Astrocyte (in vitro differentiated cells and primary cell): ENCODE data around the gene RYR2. TPM values are rescaled to one million over a fixed set of nuclear protein-coding genes. Genes with fewer than 3 reads are reported as not detected.

Experiments used
- DNase-seq: peaks from one replicate; pipeline ENCODE4 v3.0.0-alpha.2; 2010; ENCODE audit warnings: low read depth
- FAIRE-seq: peaks from 2 replicates; lab custom pipeline; 2011; peaks lifted over from hg19 to GRCh38; lab: Jason Lieb, UNC
- H2AFZ ChIP-seq: 2 replicates; pipeline ENCODE4 v1.6.0; 2012; ENCODE audit warnings: low read depth, low read length, inconsistent platforms
- H3K27ac ChIP-seq: 2 replicates; pipeline ENCODE4 v1.5.1; 2011; ENCODE audit warnings: low read depth, low read length, inconsistent platforms
- H3K27me3 ChIP-seq: 2 replicates; pipeline ENCODE4 v1.6.0; 2011; ENCODE audit warnings: low read length, inconsistent platforms; ENCODE audit not compliant: insufficient read depth
- H3K36me3 ChIP-seq: 2 replicates; pipeline ENCODE4 v1.5.1; 2011; ENCODE audit warnings: low read length, inconsistent platforms; ENCODE audit not compliant: insufficient read depth
- H3K4me1 ChIP-seq: 2 replicates; pipeline ENCODE4 v1.5.1; 2011; ENCODE audit warnings: low read length, inconsistent platforms; ENCODE audit not compliant: insufficient read depth
- H3K4me2 ChIP-seq: 2 replicates; pipeline ENCODE4 v1.6.0; 2012; ENCODE audit warnings: low read length, inconsistent platforms
- H3K4me3 ChIP-seq: 2 replicates; pipeline ENCODE4 v1.5.1; 2011; ENCODE audit warnings: low read depth, mild to moderate bottlenecking, low read length, inconsistent platforms; ENCODE audit not compliant: insufficient read depth
- H3K79me2 ChIP-seq: 2 replicates; pipeline ENCODE4 v1.6.0; 2012; ENCODE audit warnings: mild to moderate bottlenecking, low read length, inconsistent platforms; ENCODE audit not compliant: insufficient read depth
- H3K9ac ChIP-seq: 2 replicates; pipeline ENCODE4 v1.6.0; 2012; ENCODE audit warnings: mild to moderate bottlenecking, low read length, inconsistent platforms
- H3K9me3 ChIP-seq: 2 replicates; pipeline ENCODE4 v1.5.1; 2012; ENCODE audit warnings: low read depth, mild to moderate bottlenecking, low read length, inconsistent platforms; ENCODE audit not compliant: insufficient read depth
- H4K20me1 ChIP-seq: 2 replicates; pipeline ENCODE4 v1.6.0; 2012; ENCODE audit warnings: low read length, inconsistent platforms; ENCODE audit not compliant: insufficient read depth
- H3K27ac Mint-ChIP-seq: one replicate; pipeline ENCODE4 v1.8.0; 2021; ENCODE audit warnings: mild to moderate bottlenecking, mixed read lengths; ENCODE audit not compliant: unreplicated experiment
- H3K27me3 Mint-ChIP-seq: one replicate; pipeline ENCODE4 v1.8.0; 2021; ENCODE audit warnings: low read depth, mixed read lengths; ENCODE audit not compliant: unreplicated experiment
- H3K36me3 Mint-ChIP-seq: one replicate; pipeline ENCODE4 v1.8.0; 2021; ENCODE audit warnings: low read depth, mixed read lengths; ENCODE audit not compliant: unreplicated experiment
- H3K4me1 Mint-ChIP-seq: one replicate; pipeline ENCODE4 v1.8.0; 2021; ENCODE audit warnings: low read depth, mixed read lengths; ENCODE audit not compliant: unreplicated experiment
- H3K4me3 Mint-ChIP-seq: one replicate; pipeline ENCODE4 v1.8.0; 2021; ENCODE audit warnings: mild to moderate bottlenecking, moderate library complexity, mixed read lengths; ENCODE audit not compliant: unreplicated experiment
- H3K9me3 Mint-ChIP-seq: one replicate; pipeline ENCODE4 v1.8.0; 2021; ENCODE audit warnings: mild to moderate bottlenecking, mixed read lengths; ENCODE audit not compliant: unreplicated experiment
- EZH2 ChIP-seq: IDR thresholded peaks from 2 replicates; pipeline ENCODE4 v1.6.1; 2012; ENCODE audit warnings: mild to moderate bottlenecking, low read length, inconsistent platforms; ENCODE audit not compliant: insufficient read depth
- total RNA-seq: library from RNA; stranded (reverse); gene quantifications from 2 replicates; pipeline ENCODE4 v1.2.1, GENCODE V29; 2021
- TF ChIP-seq, protein P1 (sequence below): IDR thresholded peaks from 2 replicates; pipeline ENCODE4 v1.5.1; 2011; ENCODE audit warnings: low read depth, mild to moderate bottlenecking, inconsistent platforms, low read length, moderate library complexity; ENCODE audit not compliant: insufficient read depth

The RYR2 gene
- total RNA-seq, 1 donor from 2014 or later, result 0.30 TPM

DNA sequence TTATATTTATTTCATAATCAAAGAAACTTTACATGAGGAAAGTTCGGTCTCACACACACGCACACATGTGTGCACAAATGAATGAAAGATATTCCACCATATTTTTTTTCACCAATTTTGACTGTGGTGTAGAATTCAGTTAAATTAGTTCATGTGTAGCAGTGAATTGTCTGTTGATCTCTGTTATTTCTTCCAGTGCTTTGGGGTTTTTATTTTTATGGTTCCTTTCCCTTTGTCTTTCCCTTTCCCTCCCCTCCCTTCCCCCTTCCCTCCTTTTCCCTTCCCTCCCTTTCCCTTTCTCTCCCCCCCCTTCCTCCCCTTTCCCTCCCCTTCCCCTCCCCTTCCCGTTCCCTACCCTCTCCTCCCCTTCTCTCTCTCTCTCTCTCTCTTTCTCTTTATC is 8.9 kb downstream of the RYR2 start:
- Mint-ChIP-seq H3K4me3 (no peak overlapping the region), H3K27ac (no peak overlapping the region), H3K36me3 (no peaks in the 10 kb centered on the region), H3K4me1 (no peaks in the 10 kb centered on the region), H3K9me3 (peaks cover 3% of the 10 kb centered on the region), H3K27me3 (peaks cover 24% of the 10 kb centered on the region)
- Histone ChIP-seq H3K4me2 (no peak overlapping the region), H3K4me3 (no peak overlapping the region), H3K27me3 (no peaks in the 10 kb centered on the region), H3K79me2 (no peaks in the 10 kb centered on the region), H3K9me3 (peaks cover 4% of the 10 kb centered on the region), H3K9ac (no peak overlapping the region), H4K20me1 (no peaks in the 10 kb centered on the region), H3K36me3 (no peaks in the 10 kb centered on the region), H2AFZ (no peak overlapping the region), H3K4me1 (no peaks in the 10 kb centered on the region), H3K27ac (no peak overlapping the region)
- FAIRE-seq, result no peak
- TF ChIP-seq EZH2, result no peak
- TF ChIP-seq, protein P1, sequence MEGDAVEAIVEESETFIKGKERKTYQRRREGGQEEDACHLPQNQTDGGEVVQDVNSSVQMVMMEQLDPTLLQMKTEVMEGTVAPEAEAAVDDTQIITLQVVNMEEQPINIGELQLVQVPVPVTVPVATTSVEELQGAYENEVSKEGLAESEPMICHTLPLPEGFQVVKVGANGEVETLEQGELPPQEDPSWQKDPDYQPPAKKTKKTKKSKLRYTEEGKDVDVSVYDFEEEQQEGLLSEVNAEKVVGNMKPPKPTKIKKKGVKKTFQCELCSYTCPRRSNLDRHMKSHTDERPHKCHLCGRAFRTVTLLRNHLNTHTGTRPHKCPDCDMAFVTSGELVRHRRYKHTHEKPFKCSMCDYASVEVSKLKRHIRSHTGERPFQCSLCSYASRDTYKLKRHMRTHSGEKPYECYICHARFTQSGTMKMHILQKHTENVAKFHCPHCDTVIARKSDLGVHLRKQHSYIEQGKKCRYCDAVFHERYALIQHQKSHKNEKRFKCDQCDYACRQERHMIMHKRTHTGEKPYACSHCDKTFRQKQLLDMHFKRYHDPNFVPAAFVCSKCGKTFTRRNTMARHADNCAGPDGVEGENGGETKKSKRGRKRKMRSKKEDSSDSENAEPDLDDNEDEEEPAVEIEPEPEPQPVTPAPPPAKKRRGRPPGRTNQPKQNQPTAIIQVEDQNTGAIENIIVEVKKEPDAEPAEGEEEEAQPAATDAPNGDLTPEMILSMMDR, result no peak
- no peak for DNase-seq

DNA sequence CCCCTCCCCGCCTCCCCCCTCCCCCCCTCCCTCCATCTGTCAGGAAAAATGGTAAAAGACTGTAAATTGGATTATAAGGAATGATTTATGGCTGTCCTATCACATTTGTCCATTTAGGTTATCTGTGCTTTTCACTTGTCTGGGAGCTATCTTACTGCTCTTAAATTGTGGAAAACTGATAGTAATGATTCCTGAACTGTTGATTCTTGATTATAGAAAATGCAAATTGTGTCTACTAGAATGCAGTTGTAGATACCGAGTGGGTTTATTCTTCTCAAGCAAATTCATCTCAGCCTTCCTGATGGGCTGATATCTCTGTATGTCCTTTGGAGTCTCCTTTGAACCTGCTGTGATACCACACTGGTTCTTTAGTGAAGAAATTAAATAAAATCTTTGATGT is 12.3 kb downstream of the RYR2 start:
- no peak for DNase-seq
- no peaks in the 10 kb centered on the region for H3K36me3 ChIP-seq
- no peak overlapping the region for H3K9ac ChIP-seq
- no peak overlapping the region for H3K4me3 ChIP-seq
- H3K4me1 ChIP-seq, result no peaks in the 10 kb centered on the region
- TF ChIP-seq EZH2, result no peak
- TF ChIP-seq, protein P1, result no peak
- H3K9me3 ChIP-seq, result peaks cover 5% of the 10 kb centered on the region
- no peaks in the 10 kb centered on the region for H3K79me2 ChIP-seq
- H3K4me2 ChIP-seq, result no peak overlapping the region
- H4K20me1 ChIP-seq, result no peaks in the 10 kb centered on the region
- no peak overlapping the region for H3K27ac ChIP-seq
- no peak overlapping the region for H2AFZ ChIP-seq
- H3K4me1 Mint-ChIP-seq, result no peaks in the 10 kb centered on the region
- no peak overlapping the region for H3K4me3 Mint-ChIP-seq
- no peaks in the 10 kb centered on the region for H3K36me3 Mint-ChIP-seq
- H3K27me3 ChIP-seq, result no peaks in the 10 kb centered on the region
- no peak overlapping the region for H3K27ac Mint-ChIP-seq
- FAIRE-seq, result no peak
- peaks cover 3% of the 10 kb centered on the region for H3K9me3 Mint-ChIP-seq
- H3K27me3 Mint-ChIP-seq, result peaks cover 34% of the 10 kb centered on the region

DNA sequence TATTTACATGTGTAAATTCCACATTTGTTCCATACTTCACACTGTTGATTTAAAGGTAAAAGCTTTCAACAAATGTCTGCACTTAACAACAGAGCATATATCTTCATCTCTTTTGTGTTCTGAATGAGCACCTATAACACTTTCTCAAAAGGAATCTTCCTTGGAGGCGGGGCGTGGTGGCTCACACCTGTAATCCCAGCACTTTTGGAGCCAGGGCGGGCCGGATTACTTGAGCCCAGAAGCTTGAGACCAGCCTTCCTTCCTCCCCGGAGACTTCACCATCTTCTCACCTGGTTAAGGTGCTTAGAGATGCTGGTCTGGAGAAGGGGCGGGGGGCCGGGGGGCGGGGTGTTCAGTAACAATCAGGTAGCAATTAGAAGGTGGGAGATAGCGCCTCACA is 16.5 kb downstream of the RYR2 start:
- Mint-ChIP-seq H3K9me3 (peaks cover 3% of the 10 kb centered on the region), H3K4me1 (no peaks in the 10 kb centered on the region), H3K4me3 (no peak overlapping the region), H3K36me3 (no peaks in the 10 kb centered on the region), H3K27me3 (peaks cover 24% of the 10 kb centered on the region), H3K27ac (no peak overlapping the region)
- TF ChIP-seq EZH2, result no peak
- TF ChIP-seq, protein P1, result no peak
- Histone ChIP-seq H3K27me3 (no peaks in the 10 kb centered on the region), H2AFZ (no peak overlapping the region), H3K4me1 (no peaks in the 10 kb centered on the region), H3K79me2 (no peaks in the 10 kb centered on the region), H4K20me1 (no peaks in the 10 kb centered on the region), H3K4me3 (no peak overlapping the region), H3K9me3 (peaks cover 5% of the 10 kb centered on the region), H3K27ac (no peak overlapping the region), H3K4me2 (no peak overlapping the region), H3K9ac (no peak overlapping the region), H3K36me3 (no peaks in the 10 kb centered on the region)
- DNase-seq (no peak), FAIRE-seq (no peak)
